Suprapubic skin (tissue), 3 donors: ENCODE results near the gene LHX2.
"Not testable (repeated sequence)": the region's sequence is repeated elsewhere in the genome, so short reads cannot be mapped to it uniquely, and the experiment has no call there.

Source experiments
- CTCF ChIP-seq, 2 donors: fragments of 200-600 bp in 1 of 2; fragments of 450-650 bp in 1 of 2; sonication (generic) in 1 of 2; IDR thresholded peaks; one replicate each; pipeline ENCODE4 v1.5.1; 2016 to 2019; ENCODE audit warnings: antibody characterized with exemption in 2 of 2, mild to moderate bottlenecking in 1 of 2, moderate library complexity in 1 of 2
- POLR2A ChIP-seq, 2 donors: fragments of 450-650 bp; IDR thresholded peaks; one replicate each; pipeline ENCODE4 v1.6.1; 2017; ENCODE audit warnings: antibody characterized with exemption in 2 of 2, mild to moderate bottlenecking in 2 of 2, moderate library complexity in 2 of 2

GRCh38 chr9:123992679-123993078, 18.9 kb upstream of the LHX2 start:
- not testable (repeated sequence) for TF ChIP-seq CTCF, POLR2A (IDR thresholded peaks at IDR 0.05)
